Adipose tissue (tissue), 3 donors: ENCODE data around the gene ABCA7. TPM values are rescaled to one million over a fixed set of nuclear protein-coding genes. Genes with fewer than 3 reads are reported as not detected.
"Not testable (repeated sequence)": the region's sequence is repeated elsewhere in the genome, so short reads cannot be mapped to it uniquely, and the experiment has no call there.

Experiments used
- H3K27ac ChIP-seq: one replicate; pipeline ENCODE4 v1.5.1; 2013; ENCODE audit warnings: low read depth, low read length
- WGBS, 3 donors: extraction: QIAGEN DNeasy Blood & Tissue Kit; methylation state at CpG; one replicate each; pipeline ENCODE4 v1.1.7; 2013; 5-methylcytosine and 5-hydroxymethylcytosine counted together
- polyA plus RNA-seq, 3 donors: library from polyadenylated mRNA; stranded (reverse); fragments of 200-250 nt; gene quantifications; one replicate each; pipeline ENCODE4 v1.2.3, GENCODE V29; 2013
- donor health status: healthy with polysubstance abuse.
- donor health status: Bipolar disorder and iron deficiency.
- donor health status: healthy.

The ABCA7 gene
- polyA plus RNA-seq, 3 donors = 9.6 to 26.2 (median 14.7) TPM

- no peak overlapping the region for H3K27ac ChIP-seq
- WGBS, 3 donors = 89 to 92% (median 91%) methylated on average over 25 of the region's 25 CpGs
Observed at GRCh38 chr19:1113986-1114483, 74.1 kb downstream of the ABCA7 start.

GRCh38 chr19:1114728-1115127 is 74.8 kb downstream of the ABCA7 start:
- 92 to 96% (median 95%) methylated on average over 9 of the region's 9 CpGs for WGBS, 3 donors
- H3K27ac ChIP-seq = not testable (repeated sequence)

Other genes with a start within 250 kb of the ABCA7 start
- 100 to 1,000 TPM in 2 of 3 donors, 10 to 100 TPM in 1; 51.6 to 125 (median 119) TPM for gene PTBP1, start 242.7 kb upstream of the ABCA7 start, polyA plus RNA-seq
- gene PLPPR3, start 218.2 kb upstream of the ABCA7 start, polyA plus RNA-seq = under 1 TPM in 1 of 3 donors, not detected in 2; 0.02 TPM
- 1 to 10 TPM in 1 of 3 donors, under 1 TPM in 2; 0.03 to 3.3 (median 0.13) TPM for gene AZU1, start 212.3 kb upstream of the ABCA7 start, polyA plus RNA-seq
- 1 to 10 TPM in 1 of 3 donors, under 1 TPM in 2; 0.07 to 2.8 (median 0.09) TPM for gene PRTN3, start 199.1 kb upstream of the ABCA7 start, polyA plus RNA-seq
- gene ELANE, start 187.8 kb upstream of the ABCA7 start, polyA plus RNA-seq = 1 to 10 TPM in 2 of 3 donors, under 1 TPM in 1; 0.54 to 9.2 (median 2.4) TPM
- 1,000 to 10,000 TPM in 1 of 3 donors, 100 to 1,000 TPM in 2; 146 to 2,068 (median 706) TPM for gene CFD, start 180.4 kb upstream of the ABCA7 start, polyA plus RNA-seq
- 10 to 100 TPM; 38.8 to 41.4 (median 39.0) TPM for gene MED16, start 146.9 kb upstream of the ABCA7 start, polyA plus RNA-seq
- gene RNU6-9, start 146.6 kb upstream of the ABCA7 start, polyA plus RNA-seq = not detected
- 10 to 100 TPM; 44.6 to 59.1 (median 57.9) TPM for gene R3HDM4, start 126.9 kb upstream of the ABCA7 start, polyA plus RNA-seq
- under 1 TPM in 1 of 3 donors, not detected in 2; 0.37 TPM for gene KISS1R, start 122.8 kb upstream of the ABCA7 start, polyA plus RNA-seq
- gene ARID3A, start 114.1 kb upstream of the ABCA7 start, polyA plus RNA-seq = 1 to 10 TPM; 3.6 to 8.2 (median 8.0) TPM
- gene WDR18, start 55.8 kb upstream of the ABCA7 start, polyA plus RNA-seq = 10 to 100 TPM; 26.7 to 33.5 (median 30.9) TPM
- gene GRIN3B, start 39.7 kb upstream of the ABCA7 start, polyA plus RNA-seq = under 1 TPM in 2 of 3 donors, not detected in 1; 0.01 to 0.03 TPM
- 100 to 1,000 TPM; 107 to 198 (median 126) TPM for gene TMEM259, start 19.0 kb upstream of the ABCA7 start, polyA plus RNA-seq
- gene RNU6-2, start 18.6 kb upstream of the ABCA7 start, polyA plus RNA-seq = not detected
- 100 to 1,000 TPM in 1 of 3 donors, 10 to 100 TPM in 2; 39.3 to 107 (median 76.1) TPM for gene CNN2, start 13.5 kb upstream of the ABCA7 start, polyA plus RNA-seq
- 10 to 100 TPM; 10.1 to 22.3 (median 14.7) TPM for gene ARHGAP45, start 27.1 kb downstream of the ABCA7 start, polyA plus RNA-seq
- 100 to 1,000 TPM in 2 of 3 donors, 10 to 100 TPM in 1; 86.3 to 393 (median 226) TPM for gene POLR2E, start 55.3 kb downstream of the ABCA7 start, polyA plus RNA-seq
- gene GPX4, start 63.9 kb downstream of the ABCA7 start, polyA plus RNA-seq = 1,000 to 10,000 TPM in 2 of 3 donors, 100 to 1,000 TPM in 1; 205 to 2,242 (median 1,517) TPM
- gene SBNO2, start 134.2 kb downstream of the ABCA7 start, polyA plus RNA-seq = 100 to 1,000 TPM in 1 of 3 donors, 10 to 100 TPM in 2; 22.0 to 155 (median 53.1) TPM
- gene STK11, start 165.7 kb downstream of the ABCA7 start, polyA plus RNA-seq = 10 to 100 TPM; 24.5 to 42.9 (median 39.4) TPM
- gene CBARP, start 197.9 kb downstream of the ABCA7 start, polyA plus RNA-seq = 1 to 10 TPM in 2 of 3 donors, under 1 TPM in 1; 0.20 to 4.3 (median 2.0) TPM
- 100 to 1,000 TPM; 217 to 303 (median 219) TPM for gene ATP5F1D, start 201.6 kb downstream of the ABCA7 start, polyA plus RNA-seq
- gene MIDN, start 208.5 kb downstream of the ABCA7 start, polyA plus RNA-seq = 10 to 100 TPM; 22.8 to 95.5 (median 75.0) TPM
- gene CIRBP, start 229.2 kb downstream of the ABCA7 start, polyA plus RNA-seq = 100 to 1,000 TPM; 346 to 568 (median 388) TPM
- gene FAM174C, start 235.4 kb downstream of the ABCA7 start, polyA plus RNA-seq = 10 to 100 TPM; 44.9 to 75.8 (median 55.0) TPM
- not detected for gene EFNA2, start 245.8 kb downstream of the ABCA7 start, polyA plus RNA-seq